MV-4-11 (cell line): ENCODE measurements around the gene NFKB1.

Source experiments
- DNase-seq: peaks from one replicate; lab custom pipeline; 2025; lab: John Stamatoyannopoulos, UW

The NFKB1 gene

GRCh38 chr4:102533348-102533747 is 32.2 kb downstream of the NFKB1 start:
- no peak for DNase-seq

- no peak for DNase-seq
These were observed 32.7 kb downstream of the NFKB1 start for GRCh38 chr4:102533904-102534303.

GRCh38 chr4:102534845-102535244 is 33.7 kb downstream of the NFKB1 start:
- DNase-seq: no peak

GRCh38 chr4:102535398-102536082 is 34.4 kb downstream of the NFKB1 start:
- DNase-seq: peak; percentile 3

GRCh38 chr4:102536768-102537167 is 35.6 kb downstream of the NFKB1 start:
- DNase-seq: no peak

GRCh38 chr4:102537269-102537668 is 36.1 kb downstream of the NFKB1 start:
- no peak for DNase-seq

- no peak for DNase-seq
These were observed 40.5 kb downstream of the NFKB1 start for GRCh38 chr4:102541697-102542096.

GRCh38 chr4:102543030-102543928 is 42.1 kb downstream of the NFKB1 start:
- peak; percentile 28 for DNase-seq

GRCh38 chr4:102546635-102547034 is 45.5 kb downstream of the NFKB1 start:
- peak; percentile 49 for DNase-seq

GRCh38 chr4:102547973-102548372 is 46.8 kb downstream of the NFKB1 start:
- no peak for DNase-seq

GRCh38 chr4:102551958-102552565 is 50.9 kb downstream of the NFKB1 start:
- DNase-seq: no peak

GRCh38 chr4:102552781-102553180 is 51.6 kb downstream of the NFKB1 start:
- no peak for DNase-seq

GRCh38 chr4:102553982-102554381 is 52.8 kb downstream of the NFKB1 start:
- no peak for DNase-seq

GRCh38 chr4:102554482-102554881 is 53.3 kb downstream of the NFKB1 start:
- DNase-seq: no peak

- no peak for DNase-seq
These were observed 53.8 kb downstream of the NFKB1 start for GRCh38 chr4:102554992-102555391.

- no peak for DNase-seq
These were observed 56.5 kb downstream of the NFKB1 start for GRCh38 chr4:102557636-102558035.

GRCh38 chr4:102560115-102560514 is 59.0 kb downstream of the NFKB1 start:
- no peak for DNase-seq

- DNase-seq: no peak
These were observed 59.6 kb downstream of the NFKB1 start for GRCh38 chr4:102560571-102561341.

GRCh38 chr4:102563000-102563399 is 61.8 kb downstream of the NFKB1 start:
- no peak for DNase-seq

- DNase-seq: peak; percentile 93
These were observed 63.4 kb downstream of the NFKB1 start for GRCh38 chr4:102564399-102565059.

- DNase-seq: no peak
These were observed 64.5 kb downstream of the NFKB1 start for GRCh38 chr4:102565696-102566095.

GRCh38 chr4:102566426-102566825 is 65.3 kb downstream of the NFKB1 start:
- DNase-seq: no peak
